GM19324 (cell line): ENCODE data around the gene APBB2.
"Not testable (repeated sequence)": the region's sequence is repeated elsewhere in the genome, so short reads cannot be mapped to it uniquely, and the experiment has no call there.

ENCODE experiments used
- ATAC-seq: cut with Tn5 transposase; IDR thresholded peaks from one replicate; pipeline ENCODE4 v1.9.1; 2021; ENCODE audit warnings: mild to moderate bottlenecking, moderate library complexity; ENCODE audit not compliant: unreplicated experiment, low FRiP score

APBB2 gene

GRCh38 chr4:41069838-41070237 is 144.5 kb downstream of the APBB2 start:
- no peak for ATAC-seq

- no peak for ATAC-seq
Measured at GRCh38 chr4:41069257-41069656, 145.1 kb downstream of the APBB2 start.

GRCh38 chr4:41067369-41067768 is 147.0 kb downstream of the APBB2 start:
- no peak for ATAC-seq

- ATAC-seq = no peak
Measured at GRCh38 chr4:41066049-41066448, 148.3 kb downstream of the APBB2 start.

GRCh38 chr4:41065434-41066006 is 148.8 kb downstream of the APBB2 start:
- no peak for ATAC-seq

- no peak for ATAC-seq
Measured at GRCh38 chr4:41064953-41065352, 149.4 kb downstream of the APBB2 start.

GRCh38 chr4:41061482-41062185 is 152.7 kb downstream of the APBB2 start:
- ATAC-seq = no peak

GRCh38 chr4:41060352-41061334 is 153.7 kb downstream of the APBB2 start:
- no peak for ATAC-seq

GRCh38 chr4:41059411-41059810 is 154.9 kb downstream of the APBB2 start:
- ATAC-seq = not testable (repeated sequence)

- ATAC-seq = no peak
Measured at GRCh38 chr4:41058426-41058825, 155.9 kb downstream of the APBB2 start.

GRCh38 chr4:41057467-41057866 is 156.9 kb downstream of the APBB2 start:
- no peak for ATAC-seq

- ATAC-seq = no peak
Measured at GRCh38 chr4:41052287-41052686, 162.1 kb downstream of the APBB2 start.

GRCh38 chr4:41050880-41051775 is 163.2 kb downstream of the APBB2 start:
- no peak for ATAC-seq

GRCh38 chr4:41050116-41050515 is 164.2 kb downstream of the APBB2 start:
- ATAC-seq = no peak

GRCh38 chr4:41049176-41049575 is 165.2 kb downstream of the APBB2 start:
- ATAC-seq = not testable (repeated sequence)

- ATAC-seq = no peak
Measured at GRCh38 chr4:41044791-41045190, 169.6 kb downstream of the APBB2 start.

GRCh38 chr4:41044165-41044564 is 170.2 kb downstream of the APBB2 start:
- ATAC-seq = no peak

GRCh38 chr4:41043465-41043864 is 170.9 kb downstream of the APBB2 start:
- ATAC-seq = no peak

- no peak for ATAC-seq
Measured at GRCh38 chr4:41041551-41041950, 172.8 kb downstream of the APBB2 start.

- ATAC-seq = no peak
Measured at GRCh38 chr4:41039317-41039716, 175.0 kb downstream of the APBB2 start.
